ENCODE results near the gene MBNL1.

GRCh38 chr3:152253514-152253913 lies 15.2 kb upstream of the MBNL1 start:
- no peak for TF ChIP-seq CTCF (IDR thresholded peaks at IDR 0.05)
- TF ChIP-seq EP300 (IDR thresholded peaks at IDR 0.05) = peak in 1 of 2 donors; percentile 31
- TF ChIP-seq POLR2A (IDR thresholded peaks at IDR 0.05) = no peak

Data from tibial nerve (tissue), 4 donors.